H9 (cell line): Measurements from ENCODE around the gene CCR7. TPM values are rescaled to one million over a fixed set of nuclear protein-coding genes. Genes with fewer than 3 reads are reported as not detected.

ENCODE experiments used
- DNase-seq: peaks from one replicate; pipeline ENCODE4 v3.0.0-alpha.2; 2017
- H2AFZ ChIP-seq: one replicate; pipeline ENCODE4 v1.6.1; 2013; ENCODE audit warnings: mild to moderate bottlenecking, low read length, control low read depth, moderate library complexity
- H2AK5ac ChIP-seq: 2 replicates; pipeline ENCODE4 v1.6.1; 2013; ENCODE audit warnings: low read length, control low read depth, mixed read lengths; ENCODE audit not compliant: insufficient read length
- H2BK120ac ChIP-seq: one replicate; pipeline ENCODE4 v1.6.1; 2013; ENCODE audit warnings: low read depth, mild to moderate bottlenecking, low read length, control low read depth, inconsistent platforms; ENCODE audit not compliant: poor library complexity, severe bottlenecking
- H2BK12ac ChIP-seq: 2 replicates; pipeline ENCODE4 v1.6.1; 2013; ENCODE audit warnings: low read length, control low read depth, mixed read lengths, low read depth; ENCODE audit not compliant: insufficient read length
- H2BK15ac ChIP-seq: 2 replicates; pipeline ENCODE4 v1.6.1; 2013; ENCODE audit warnings: low read depth, low read length, control low read depth
- H2BK20ac ChIP-seq: one replicate; pipeline ENCODE4 v1.6.1; 2013; ENCODE audit warnings: low read depth, mild to moderate bottlenecking, low read length, control low read depth, inconsistent platforms; ENCODE audit not compliant: poor library complexity, severe bottlenecking
- H2BK5ac ChIP-seq: 2 replicates; pipeline ENCODE4 v1.6.1; 2013; ENCODE audit warnings: low read length, control low read depth, mixed read lengths; ENCODE audit not compliant: insufficient read length
- H3K14ac ChIP-seq: 2 replicates; pipeline ENCODE4 v1.6.1; 2013; ENCODE audit warnings: low read length, control low read depth; ENCODE audit not compliant: insufficient read depth
- H3K18ac ChIP-seq: 2 replicates; pipeline ENCODE4 v1.6.1; 2013; ENCODE audit warnings: low read depth, mild to moderate bottlenecking, mixed read lengths, low read length, control low read depth; ENCODE audit not compliant: insufficient read length
- H3K23ac ChIP-seq: 2 replicates; pipeline ENCODE4 v1.6.1; 2013; ENCODE audit warnings: low read length, control low read depth, mixed read lengths, low read depth; ENCODE audit not compliant: insufficient read length
- H3K23me2 ChIP-seq: 2 replicates; pipeline ENCODE4 v1.6.1; 2013; ENCODE audit warnings: low read depth, mild to moderate bottlenecking, mixed read lengths, low read length, control low read depth; ENCODE audit not compliant: insufficient read length, poor library complexity, severe bottlenecking
- H3K27ac ChIP-seq: 2 replicates; pipeline ENCODE4 v1.5.1; 2013; ENCODE audit warnings: low read length, control low read depth, mixed read lengths, low read depth; ENCODE audit not compliant: insufficient read length
- H3K27me3 ChIP-seq: 2 replicates; pipeline ENCODE4 v1.6.1; 2013; ENCODE audit warnings: low read length, control low read depth, inconsistent platforms; ENCODE audit not compliant: insufficient read depth
- H3K4ac ChIP-seq: 2 replicates; pipeline ENCODE4 v1.6.1; 2013; ENCODE audit warnings: low read depth, mild to moderate bottlenecking, control low read depth, inconsistent platforms, low read length, moderate library complexity
- H3K4me1 ChIP-seq: 2 replicates; pipeline ENCODE4 v1.6.1; 2013; ENCODE audit warnings: low read length, control low read depth, inconsistent platforms; ENCODE audit not compliant: insufficient read depth
- H3K4me2 ChIP-seq: 2 replicates; pipeline ENCODE4 v1.6.1; 2013; ENCODE audit warnings: low read length, control low read depth, mixed read lengths; ENCODE audit not compliant: insufficient read length, insufficient read depth
- H3K56ac ChIP-seq: 2 replicates; pipeline ENCODE4 v1.6.1; 2013; ENCODE audit warnings: low read depth, mild to moderate bottlenecking, mixed read lengths, low read length, control low read depth; ENCODE audit not compliant: insufficient read length
- H3K79me1 ChIP-seq: 2 replicates; pipeline ENCODE4 v1.6.1; 2013; ENCODE audit warnings: low read depth, mild to moderate bottlenecking, moderate library complexity, low read length, control low read depth, inconsistent platforms; ENCODE audit not compliant: insufficient read depth, poor library complexity, severe bottlenecking
- H3K79me2 ChIP-seq: 2 replicates; pipeline ENCODE4 v1.6.1; 2013; ENCODE audit warnings: low read length, control low read depth, inconsistent platforms; ENCODE audit not compliant: insufficient read depth
- H3K9ac ChIP-seq: 2 replicates; pipeline ENCODE4 v1.6.1; 2013; ENCODE audit warnings: low read length, control low read depth, mixed read lengths; ENCODE audit not compliant: insufficient read length; ENCODE audit errors: extremely low read depth
- H3K9me3 ChIP-seq: one replicate; pipeline ENCODE4 v1.6.1; 2013; ENCODE audit warnings: low read depth, low read length, inconsistent platforms; ENCODE audit not compliant: control insufficient read depth
- H3T11ph ChIP-seq: one replicate; pipeline ENCODE4 v1.6.1; 2013; ENCODE audit warnings: mild to moderate bottlenecking, low read length, control low read depth, inconsistent platforms
- H4K20me1 ChIP-seq: one replicate; pipeline ENCODE4 v1.6.1; 2013; ENCODE audit not compliant: control insufficient read depth, insufficient read length, insufficient read depth
- H4K5ac ChIP-seq: 2 replicates; pipeline ENCODE4 v1.6.1; 2013; ENCODE audit warnings: low read depth, mild to moderate bottlenecking, mixed read lengths, low read length, control low read depth; ENCODE audit not compliant: insufficient read length
- H4K8ac ChIP-seq: replicated peaks from 2 replicates; pipeline ENCODE4 v1.6.1; 2013; ENCODE audit warnings: low read length, control low read depth, mixed read lengths, low read depth; ENCODE audit not compliant: insufficient read length
- H4K91ac ChIP-seq: 2 replicates; pipeline ENCODE4 v1.6.1; 2013; ENCODE audit warnings: low read depth, mild to moderate bottlenecking, moderate library complexity, mixed read lengths, low read length, control low read depth; ENCODE audit not compliant: insufficient read length
- H3K27ac Mint-ChIP-seq, 3 experiments: 2 replicates in 2 of 3; 3 replicates in 1 of 3; pipeline ENCODE4 v1.8.0; 2020 to 2021; ENCODE audit warnings: mixed read lengths in 3 of 3, mild to moderate bottlenecking in 1 of 3, moderate library complexity in 1 of 3
- H3K27me3 Mint-ChIP-seq: 2 replicates; pipeline ENCODE4 v1.8.0; 2021; ENCODE audit warnings: low read depth, mild to moderate bottlenecking, moderate library complexity, mixed read lengths
- H3K36me3 Mint-ChIP-seq, 3 experiments: 2 replicates in 2 of 3; 3 replicates in 1 of 3; pipeline ENCODE4 v1.8.0; 2020 to 2021; ENCODE audit warnings: low read depth in 3 of 3, mixed read lengths in 3 of 3; ENCODE audit not compliant: insufficient read depth in 1 of 3
- H3K4me1 Mint-ChIP-seq, 2 experiments: 2 replicates each; pipeline ENCODE4 v1.8.0; 2020; ENCODE audit warnings: mixed read lengths in 2 of 2
- H3K4me3 Mint-ChIP-seq, 2 experiments: 2 replicates in 1 of 2; 3 replicates in 1 of 2; pipeline ENCODE4 v1.8.0; 2020 to 2021; ENCODE audit warnings: mild to moderate bottlenecking in 2 of 2, mixed read lengths in 2 of 2, moderate library complexity in 1 of 2
- H3K9me3 Mint-ChIP-seq, 2 experiments: 2 replicates in 1 of 2; 3 replicates in 1 of 2; pipeline ENCODE4 v1.8.0; 2020; ENCODE audit warnings: mild to moderate bottlenecking in 2 of 2, mixed read lengths in 2 of 2, moderate library complexity in 1 of 2
- WGBS: extraction: QIAGEN DNeasy Blood & Tissue Kit; methylation state at CpG from one replicate; pipeline ENCODE4 v1.1.7; 2013; ENCODE audit warnings: missing lambda C conversion rate, low lambda C conversion rate, mixed read lengths; ENCODE audit not compliant: insufficient read length; ENCODE audit errors: extremely low coverage; 5-methylcytosine and 5-hydroxymethylcytosine counted together
- total RNA-seq: library from RNA; stranded (reverse); gene quantifications from 2 replicates; pipeline ENCODE4 v1.2.1, GENCODE V29; 2021
- TF ChIP-seq, protein P1 (sequence below): fragments of 200-600 bp; sonication (generic); conservative IDR thresholded peaks from 3 replicates; pipeline ENCODE4 v1.8.0; 2021; ENCODE audit warnings: antibody characterized with exemption, mild to moderate bottlenecking

CCR7 gene
- total RNA-seq, 1 experiment from 2014 or later = 0.31 TPM

DNA sequence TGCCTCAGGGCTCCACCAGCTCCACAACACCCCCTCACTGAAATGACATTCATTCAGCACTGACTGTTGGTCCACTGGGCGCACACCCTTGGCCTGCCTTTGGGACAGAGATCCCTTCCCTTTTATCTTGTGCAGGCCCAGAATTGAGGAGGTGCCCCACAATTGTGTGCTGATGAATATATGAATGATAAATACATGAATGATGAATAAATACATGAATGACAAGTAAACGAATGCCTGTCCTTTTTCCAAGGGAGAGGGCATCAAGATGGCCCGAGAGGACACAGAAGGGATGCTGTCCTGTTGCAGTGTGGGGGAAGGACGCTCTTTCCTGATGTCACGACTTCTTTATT, 5.7 kb downstream of the CCR7 start:
- no peaks in the 10 kb centered on the region for H3K9me3 ChIP-seq
- WGBS = no CpG with 5 or more reads among the region's 5 CpGs
- peak; percentile 27 for DNase-seq
- H3K4me1 Mint-ChIP-seq = peaks cover 39 to 48% of the 10 kb centered on the region in 2 experiments
- H4K91ac ChIP-seq = no peak overlapping the region
- H2BK15ac ChIP-seq = no peak overlapping the region
- H4K20me1 ChIP-seq = no peaks in the 10 kb centered on the region
- no peak overlapping the region for H3K27ac Mint-ChIP-seq
- H4K8ac ChIP-seq = no peak overlapping the region
- H3K27me3 ChIP-seq = no peaks in the 10 kb centered on the region
- H2BK12ac ChIP-seq = no peak overlapping the region
- H3K23me2 ChIP-seq = no peaks in the 10 kb centered on the region
- H3K4me3 Mint-ChIP-seq = no peak overlapping the region
- H3K79me2 ChIP-seq = no peaks in the 10 kb centered on the region
- H3K27me3 Mint-ChIP-seq = peaks cover 27% of the 10 kb centered on the region
- H3K9ac ChIP-seq = no peak overlapping the region
- no peaks in the 10 kb centered on the region; a peak in 2 of 7 replicates for H3K36me3 Mint-ChIP-seq
- no peak overlapping the region for H3K4me2 ChIP-seq
- no peak overlapping the region for H3K56ac ChIP-seq
- no peak overlapping the region for H3K18ac ChIP-seq
- H3T11ph ChIP-seq = no peak overlapping the region
- no peak overlapping the region for H4K5ac ChIP-seq
- H3K23ac ChIP-seq = no peak overlapping the region
- H2AFZ ChIP-seq = no peak overlapping the region
- TF ChIP-seq, protein P1, sequence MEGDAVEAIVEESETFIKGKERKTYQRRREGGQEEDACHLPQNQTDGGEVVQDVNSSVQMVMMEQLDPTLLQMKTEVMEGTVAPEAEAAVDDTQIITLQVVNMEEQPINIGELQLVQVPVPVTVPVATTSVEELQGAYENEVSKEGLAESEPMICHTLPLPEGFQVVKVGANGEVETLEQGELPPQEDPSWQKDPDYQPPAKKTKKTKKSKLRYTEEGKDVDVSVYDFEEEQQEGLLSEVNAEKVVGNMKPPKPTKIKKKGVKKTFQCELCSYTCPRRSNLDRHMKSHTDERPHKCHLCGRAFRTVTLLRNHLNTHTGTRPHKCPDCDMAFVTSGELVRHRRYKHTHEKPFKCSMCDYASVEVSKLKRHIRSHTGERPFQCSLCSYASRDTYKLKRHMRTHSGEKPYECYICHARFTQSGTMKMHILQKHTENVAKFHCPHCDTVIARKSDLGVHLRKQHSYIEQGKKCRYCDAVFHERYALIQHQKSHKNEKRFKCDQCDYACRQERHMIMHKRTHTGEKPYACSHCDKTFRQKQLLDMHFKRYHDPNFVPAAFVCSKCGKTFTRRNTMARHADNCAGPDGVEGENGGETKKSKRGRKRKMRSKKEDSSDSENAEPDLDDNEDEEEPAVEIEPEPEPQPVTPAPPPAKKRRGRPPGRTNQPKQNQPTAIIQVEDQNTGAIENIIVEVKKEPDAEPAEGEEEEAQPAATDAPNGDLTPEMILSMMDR = no peak
- H3K4me1 ChIP-seq = no peaks in the 10 kb centered on the region
- no peak overlapping the region for H3K27ac ChIP-seq
- H2BK20ac ChIP-seq = no peak overlapping the region
- no peak overlapping the region for H2BK120ac ChIP-seq
- no peak overlapping the region for H3K4ac ChIP-seq
- no peak overlapping the region for H2AK5ac ChIP-seq
- H3K9me3 Mint-ChIP-seq = 0 out of 5 replicates have a peak, but pooled peaks cover 0 to 2% of the 10 kb centered on the region in 2 experiments
- H3K79me1 ChIP-seq = no peaks in the 10 kb centered on the region
- no peak overlapping the region for H3K14ac ChIP-seq
- H2BK5ac ChIP-seq = no peak overlapping the region
